ENCODE measurements around the gene AKR1C1.
"Not testable (repeated sequence)": the region's sequence is repeated elsewhere in the genome, so short reads cannot be mapped to it uniquely, and the experiment has no call there.

Gene AKR1C1

DNA sequence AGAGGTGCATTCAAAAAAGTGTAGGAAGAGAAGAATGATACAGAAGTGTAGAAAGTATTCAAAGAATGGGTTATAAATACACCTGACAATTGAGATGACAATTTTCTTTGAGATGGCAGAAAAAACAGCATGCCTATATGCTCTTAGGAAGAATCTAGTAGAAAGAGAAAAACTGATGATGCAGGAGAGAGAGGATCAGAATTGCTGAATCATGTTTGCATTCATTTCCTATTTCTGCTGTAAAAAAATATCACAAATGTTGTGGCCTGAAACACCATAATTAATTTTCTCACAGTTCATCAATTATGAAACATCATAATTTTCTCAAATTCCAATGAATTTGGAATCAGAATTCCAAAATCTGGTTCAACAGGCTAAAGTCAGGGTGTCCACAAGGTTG lies 9.8 kb upstream of the AKR1C1 start:
- H3K27me3 ChIP-seq (ENCODE audit: insufficient read depth, low read length), result no peaks in the 10 kb centered on the region
- H3K4me1 ChIP-seq (ENCODE audit: insufficient read depth, low read length), result no peaks in the 10 kb centered on the region
- H3K9ac ChIP-seq (ENCODE audit: low read depth, low read length), result no peak overlapping the region
- no peaks in the 10 kb centered on the region for H3K9me3 ChIP-seq (ENCODE audit: insufficient read depth, low read depth, low read length)
- no peaks in the 10 kb centered on the region for H3K36me3 ChIP-seq (ENCODE audit: insufficient read depth, low read depth, low read length)
- H3K27ac ChIP-seq (ENCODE audit: low read length), result no peak overlapping the region
- H3K4me3 ChIP-seq (ENCODE audit: low read length), result no peak overlapping the region

GRCh38 chr10:4956088-4956487 lies 7.1 kb upstream of the AKR1C1 start:
- not testable (repeated sequence) for H3K4me1 ChIP-seq (ENCODE audit: insufficient read depth, low read length); H3K27ac ChIP-seq (ENCODE audit: low read length); H3K4me3 ChIP-seq (ENCODE audit: low read length)

GRCh38 chr10:4956955-4957645 lies 6.1 kb upstream of the AKR1C1 start:
- H3K9me3 ChIP-seq (ENCODE audit: insufficient read depth, low read depth, low read length); H3K36me3 ChIP-seq (ENCODE audit: insufficient read depth, low read depth, low read length); H3K4me1 ChIP-seq (ENCODE audit: insufficient read depth, low read length); H3K4me3 ChIP-seq (ENCODE audit: low read length); H3K27me3 ChIP-seq (ENCODE audit: insufficient read depth, low read length); H3K9ac ChIP-seq (ENCODE audit: low read depth, low read length); H3K27ac ChIP-seq (ENCODE audit: low read length): not testable (repeated sequence)

More at GRCh38 chr10:4956088-4956487, 7.1 kb upstream of the AKR1C1 start:
- not testable (repeated sequence) for H3K27me3 ChIP-seq (ENCODE audit: insufficient read depth, low read length); H3K9ac ChIP-seq (ENCODE audit: low read depth, low read length); H3K9me3 ChIP-seq (ENCODE audit: insufficient read depth, low read depth, low read length); H3K36me3 ChIP-seq (ENCODE audit: insufficient read depth, low read depth, low read length)

GRCh38 chr10:4961558-4961957 lies 1.7 kb upstream of the AKR1C1 start:
- H3K4me1 ChIP-seq (ENCODE audit: insufficient read depth, low read length); H3K36me3 ChIP-seq (ENCODE audit: insufficient read depth, low read depth, low read length); H3K9me3 ChIP-seq (ENCODE audit: insufficient read depth, low read depth, low read length); H3K27ac ChIP-seq (ENCODE audit: low read length); H3K9ac ChIP-seq (ENCODE audit: low read depth, low read length); H3K27me3 ChIP-seq (ENCODE audit: insufficient read depth, low read length); H3K4me3 ChIP-seq (ENCODE audit: low read length): not testable (repeated sequence)

- not testable (repeated sequence) for H3K9me3 ChIP-seq (ENCODE audit: insufficient read depth, low read depth, low read length); H3K27me3 ChIP-seq (ENCODE audit: insufficient read depth, low read length); H3K27ac ChIP-seq (ENCODE audit: low read length); H3K9ac ChIP-seq (ENCODE audit: low read depth, low read length); H3K36me3 ChIP-seq (ENCODE audit: insufficient read depth, low read depth, low read length); H3K4me1 ChIP-seq (ENCODE audit: insufficient read depth, low read length); H3K4me3 ChIP-seq (ENCODE audit: low read length)
Measured at GRCh38 chr10:4962308-4962707, 907 bp upstream of the AKR1C1 start.

DNA sequence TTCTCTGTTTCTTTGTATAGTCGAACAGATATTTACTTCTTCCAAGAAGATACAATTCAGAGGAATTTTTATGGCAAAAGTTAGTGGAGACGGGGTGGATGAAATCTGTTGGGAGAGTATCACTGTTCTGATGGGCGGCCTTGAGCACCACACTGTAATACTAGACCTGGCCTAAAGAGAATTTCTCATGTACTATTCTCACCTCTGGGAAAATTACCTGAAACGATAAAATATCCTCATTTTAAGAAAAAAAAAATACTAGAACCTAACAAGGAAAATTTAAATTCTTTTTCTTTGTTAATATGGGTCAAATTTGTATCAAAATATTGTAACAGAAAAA lies 570 bp downstream of the AKR1C1 start:
- H3K27ac ChIP-seq (ENCODE audit: low read length); H3K27me3 ChIP-seq (ENCODE audit: insufficient read depth, low read length); H3K9ac ChIP-seq (ENCODE audit: low read depth, low read length); H3K4me1 ChIP-seq (ENCODE audit: insufficient read depth, low read length); H3K36me3 ChIP-seq (ENCODE audit: insufficient read depth, low read depth, low read length); H3K4me3 ChIP-seq (ENCODE audit: low read length); H3K9me3 ChIP-seq (ENCODE audit: insufficient read depth, low read depth, low read length): not testable (repeated sequence)

GRCh38 chr10:4965763-4966162 lies 2.5 kb downstream of the AKR1C1 start:
- H3K9me3 ChIP-seq (ENCODE audit: insufficient read depth, low read depth, low read length); H3K36me3 ChIP-seq (ENCODE audit: insufficient read depth, low read depth, low read length); H3K4me1 ChIP-seq (ENCODE audit: insufficient read depth, low read length); H3K9ac ChIP-seq (ENCODE audit: low read depth, low read length); H3K27me3 ChIP-seq (ENCODE audit: insufficient read depth, low read length); H3K27ac ChIP-seq (ENCODE audit: low read length); H3K4me3 ChIP-seq (ENCODE audit: low read length): not testable (repeated sequence)

- not testable (repeated sequence) for H3K36me3 ChIP-seq (ENCODE audit: insufficient read depth, low read depth, low read length); H3K27ac ChIP-seq (ENCODE audit: low read length); H3K9me3 ChIP-seq (ENCODE audit: insufficient read depth, low read depth, low read length); H3K9ac ChIP-seq (ENCODE audit: low read depth, low read length); H3K4me1 ChIP-seq (ENCODE audit: insufficient read depth, low read length); H3K27me3 ChIP-seq (ENCODE audit: insufficient read depth, low read length); H3K4me3 ChIP-seq (ENCODE audit: low read length)
Measured at GRCh38 chr10:4967189-4967588, 4.0 kb downstream of the AKR1C1 start.

GRCh38 chr10:4969289-4969688 lies 6.1 kb downstream of the AKR1C1 start:
- H3K27me3 ChIP-seq (ENCODE audit: insufficient read depth, low read length); H3K9ac ChIP-seq (ENCODE audit: low read depth, low read length); H3K36me3 ChIP-seq (ENCODE audit: insufficient read depth, low read depth, low read length); H3K4me3 ChIP-seq (ENCODE audit: low read length); H3K4me1 ChIP-seq (ENCODE audit: insufficient read depth, low read length); H3K27ac ChIP-seq (ENCODE audit: low read length); H3K9me3 ChIP-seq (ENCODE audit: insufficient read depth, low read depth, low read length): not testable (repeated sequence)

- H3K9ac ChIP-seq (ENCODE audit: low read depth, low read length); H3K27ac ChIP-seq (ENCODE audit: low read length); H3K9me3 ChIP-seq (ENCODE audit: insufficient read depth, low read depth, low read length); H3K4me1 ChIP-seq (ENCODE audit: insufficient read depth, low read length); H3K36me3 ChIP-seq (ENCODE audit: insufficient read depth, low read depth, low read length); H3K4me3 ChIP-seq (ENCODE audit: low read length); H3K27me3 ChIP-seq (ENCODE audit: insufficient read depth, low read length): not testable (repeated sequence)
Measured at GRCh38 chr10:4970362-4970761, 7.1 kb downstream of the AKR1C1 start.

- H3K36me3 ChIP-seq (ENCODE audit: insufficient read depth, low read depth, low read length); H3K4me3 ChIP-seq (ENCODE audit: low read length); H3K27me3 ChIP-seq (ENCODE audit: insufficient read depth, low read length); H3K9me3 ChIP-seq (ENCODE audit: insufficient read depth, low read depth, low read length); H3K27ac ChIP-seq (ENCODE audit: low read length); H3K4me1 ChIP-seq (ENCODE audit: insufficient read depth, low read length); H3K9ac ChIP-seq (ENCODE audit: low read depth, low read length): not testable (repeated sequence)
Measured at GRCh38 chr10:4972369-4973142, 9.3 kb downstream of the AKR1C1 start.

GRCh38 chr10:4973294-4973693 lies 10.1 kb downstream of the AKR1C1 start:
- not testable (repeated sequence) for H3K9ac ChIP-seq (ENCODE audit: low read depth, low read length); H3K4me3 ChIP-seq (ENCODE audit: low read length); H3K9me3 ChIP-seq (ENCODE audit: insufficient read depth, low read depth, low read length); H3K36me3 ChIP-seq (ENCODE audit: insufficient read depth, low read depth, low read length); H3K4me1 ChIP-seq (ENCODE audit: insufficient read depth, low read length); H3K27ac ChIP-seq (ENCODE audit: low read length); H3K27me3 ChIP-seq (ENCODE audit: insufficient read depth, low read length)

Data from iPS-20b (cell line).